ENCODE data around the gene ARRB1. TPM values are rescaled to one million over a fixed set of nuclear protein-coding genes. Genes with fewer than 3 reads are reported as not detected.

ARRB1 gene
- total RNA-seq, 6 experiments from 2014 or later = 10.8 to 14.4 (median 11.2) TPM

GRCh38 chr11:75273411-75274391 is 77.8 kb downstream of the ARRB1 start:
- Mint-ChIP-seq H3K4me3 (no peak overlapping the region), H3K4me1 (ENCODE audit: low read depth) (no peaks in the 10 kb centered on the region), H3K36me3 (ENCODE audit: low read depth) (no peaks in the 10 kb centered on the region), H3K27ac (no peak overlapping the region), H3K9me3 (no peaks in the 10 kb centered on the region), H3K27me3 (ENCODE audit: insufficient read depth) (no peaks in the 10 kb centered on the region; the same call in 1 of the 2 replicates)
- no peak for DNase-seq
- TF ChIP-seq CTCF (IDR thresholded peaks at IDR 0.05) = no peak

GRCh38 chr11:75272821-75273301 is 78.6 kb downstream of the ARRB1 start:
- Mint-ChIP-seq H3K27ac (no peak overlapping the region), H3K4me1 (ENCODE audit: low read depth) (no peaks in the 10 kb centered on the region), H3K36me3 (ENCODE audit: low read depth) (no peaks in the 10 kb centered on the region), H3K27me3 (ENCODE audit: insufficient read depth) (no peaks in the 10 kb centered on the region; the same call in 1 of the 2 replicates), H3K4me3 (no peak overlapping the region), H3K9me3 (no peaks in the 10 kb centered on the region)
- TF ChIP-seq CTCF (IDR thresholded peaks at IDR 0.05) = no peak
- no peak for DNase-seq

GRCh38 chr11:75272391-75272790 is 79.1 kb downstream of the ARRB1 start:
- Mint-ChIP-seq H3K36me3 (ENCODE audit: low read depth) (no peaks in the 10 kb centered on the region), H3K27ac (no peak overlapping the region), H3K9me3 (no peaks in the 10 kb centered on the region), H3K27me3 (ENCODE audit: insufficient read depth) (no peaks in the 10 kb centered on the region; the same call in 1 of the 2 replicates), H3K4me1 (ENCODE audit: low read depth) (no peaks in the 10 kb centered on the region), H3K4me3 (no peak overlapping the region)
- no peak for DNase-seq
- TF ChIP-seq CTCF (IDR thresholded peaks at IDR 0.05) = no peak

GRCh38 chr11:75271730-75272129 is 79.7 kb downstream of the ARRB1 start:
- no peaks in the 10 kb centered on the region for H3K9me3 Mint-ChIP-seq
- DNase-seq = no peak
- no peak overlapping the region for H3K4me3 Mint-ChIP-seq
- H3K36me3 Mint-ChIP-seq (ENCODE audit: low read depth) = no peaks in the 10 kb centered on the region; the same call in 1 of the 2 replicates
- no peak overlapping the region for H3K27ac Mint-ChIP-seq
- TF ChIP-seq CTCF (IDR thresholded peaks at IDR 0.05) = no peak
- no peaks in the 10 kb centered on the region for H3K4me1 Mint-ChIP-seq (ENCODE audit: low read depth)
- no peaks in the 10 kb centered on the region; the same call in 1 of the 2 replicates for H3K27me3 Mint-ChIP-seq (ENCODE audit: insufficient read depth)

- Mint-ChIP-seq H3K27me3 (ENCODE audit: insufficient read depth) (no peaks in the 10 kb centered on the region; the same call in 1 of the 2 replicates), H3K4me3 (no peak overlapping the region), H3K4me1 (ENCODE audit: low read depth) (peaks cover 5% of the 10 kb centered on the region), H3K9me3 (no peaks in the 10 kb centered on the region), H3K36me3 (ENCODE audit: low read depth) (no peaks in the 10 kb centered on the region; the same call in 1 of the 2 replicates), H3K27ac (no peak overlapping the region)
- DNase-seq = peak; percentile 7
- TF ChIP-seq CTCF (IDR thresholded peaks at IDR 0.05) = peak; percentile 67
Measured at GRCh38 chr11:75270896-75271418, 80.5 kb downstream of the ARRB1 start.

All from HFFc6 (cell line).